Activated B cell treated with CpG ODN at 0.5 μM for 24 hours (primary cell): ENCODE measurements around the gene SPTLC2. TPM values are rescaled to one million over a fixed set of nuclear protein-coding genes. Genes with fewer than 3 reads are reported as not detected.
"Not testable (repeated sequence)": the region's sequence is repeated elsewhere in the genome, so short reads cannot be mapped to it uniquely, and the experiment has no call there.

Experiments
- ATAC-seq: fragments of 200-7000 bp; cut with Tn5 transposase; one replicate; pipeline ENCODE4 v1.10.0; 2021; ENCODE audit warnings: low read depth, mild to moderate bottlenecking, moderate library complexity
- CTCF ChIA-PET: fragments of 350-600 bp; sonication (Branson Sonifier 250); formaldehyde crosslinking; loops from one replicate; lab custom pipeline; 2021; ENCODE audit warnings: antibody characterized with exemption; lab: Charles Lee
- POLR2A ChIA-PET: fragments of 350-600 bp; sonication (Branson Sonifier 250); formaldehyde crosslinking; loops from one replicate; lab custom pipeline; 2021; ENCODE audit warnings: antibody characterized with exemption; lab: Charles Lee
- DNase-seq: peaks from one replicate; pipeline ENCODE4 v3.0.0; 2022
- H3K27ac Mint-ChIP-seq: one replicate; pipeline ENCODE4 v1.8.0; 2020; ENCODE audit warnings: mixed read lengths
- H3K27me3 Mint-ChIP-seq: one replicate; pipeline ENCODE4 v1.8.0; 2021; ENCODE audit warnings: mixed read lengths
- H3K36me3 Mint-ChIP-seq: one replicate; pipeline ENCODE4 v1.8.0; 2021; ENCODE audit warnings: low read depth, mixed read lengths
- H3K4me1 Mint-ChIP-seq: one replicate; pipeline ENCODE4 v1.8.0; 2021; ENCODE audit warnings: mixed read lengths
- H3K4me3 Mint-ChIP-seq: one replicate; pipeline ENCODE4 v1.8.0; 2020; ENCODE audit warnings: mild to moderate bottlenecking, mixed read lengths
- H3K9me3 Mint-ChIP-seq: one replicate; pipeline ENCODE4 v1.8.0; 2020; ENCODE audit warnings: mixed read lengths
- CTCF ChIP-seq: fragments of 200-600 bp; IDR thresholded peaks from one replicate; pipeline ENCODE4 v1.8.0; 2022; ENCODE audit warnings: antibody characterized with exemption, mild to moderate bottlenecking
- intact Hi-C: fragments of 100-400 bp; cut with micrococcal nuclease; formaldehyde crosslinking; loops from one replicate; pipeline ENCODE4 v1.15.1; 2024
- total RNA-seq: library from RNA; stranded (reverse); gene quantifications from 2 replicates; pipeline ENCODE4 v1.2.3, GENCODE V29; 2022

SPTLC2 gene
- total RNA-seq, 1 donor from 2014 or later = 43.8 TPM

GRCh38 chr14:77541905-77542304, 74.5 kb downstream of the SPTLC2 start:
- CTCF ChIA-PET = interaction anchor here (1.7 kb wide), 1 partner anchor 9 kb away, joined by 5 read pairs; no protein-coding TSS in a partner anchor
- intact Hi-C loops = loop anchor here (10.0 kb wide), 1 partner anchor 163 kb away; the partner anchor contains the start of genes ALKBH1 and SLIRP
- no peaks in the 10 kb centered on the region for H3K9me3 Mint-ChIP-seq
- no peak for TF ChIP-seq CTCF
- H3K4me3 Mint-ChIP-seq = peak overlapping the region; percentile 53
- DNase-seq (no peak), ATAC-seq (peak; percentile 86)
- H3K27ac Mint-ChIP-seq = peak overlapping the region; percentile 75
- POLR2A ChIA-PET = interaction anchor here (0.5 to 1.9 kb wide), 4 partner anchors 11 to 221 kb away, joined by 4 to 5 read pairs (median 4); partner anchors contain the start of genes GSTZ1 and POMT2
- H3K36me3 Mint-ChIP-seq = peaks cover 28% of the 10 kb centered on the region
- H3K27me3 Mint-ChIP-seq = no peaks in the 10 kb centered on the region
- H3K4me1 Mint-ChIP-seq = peaks cover 28% of the 10 kb centered on the region

- peaks cover 29% of the 10 kb centered on the region for H3K36me3 Mint-ChIP-seq
- ATAC-seq, POLR2A ChIA-PET, H3K9me3 Mint-ChIP-seq, H3K4me3 Mint-ChIP-seq, intact Hi-C loops, H3K27ac Mint-ChIP-seq, H3K4me1 Mint-ChIP-seq, DNase-seq, H3K27me3 Mint-ChIP-seq: not testable (repeated sequence)
- CTCF ChIA-PET = interaction anchor here (0.9 kb wide), 1 partner anchor 236 kb away, joined by 3 read pairs; no protein-coding TSS in a partner anchor
Observed at GRCh38 chr14:77536951-77537350, 79.5 kb downstream of the SPTLC2 start.

GRCh38 chr14:77531071-77531470, 85.4 kb downstream of the SPTLC2 start:
- CTCF ChIA-PET = no interaction called here
- POLR2A ChIA-PET = interaction anchor here (0.6 kb wide), 1 partner anchor 11 kb away, joined by 4 read pairs; no protein-coding TSS in a partner anchor
- TF ChIP-seq CTCF = no peak
- DNase-seq = no peak
- intact Hi-C loops = no loop called here
- Mint-ChIP-seq H3K9me3 (no peaks in the 10 kb centered on the region), H3K4me1 (peaks cover 2% of the 10 kb centered on the region), H3K4me3 (no peak overlapping the region), H3K27me3 (no peaks in the 10 kb centered on the region), H3K27ac (no peak overlapping the region), H3K36me3 (peaks cover 41% of the 10 kb centered on the region)
- ATAC-seq = no peak

- no peak overlapping the region for H3K4me3 Mint-ChIP-seq
- no peak overlapping the region for H3K27ac Mint-ChIP-seq
- ChIA-PET CTCF (no interaction called here), POLR2A (no interaction called here)
- no peak for ATAC-seq
- intact Hi-C loops = no loop called here
- H3K4me1 Mint-ChIP-seq = no peaks in the 10 kb centered on the region
- no peaks in the 10 kb centered on the region for H3K27me3 Mint-ChIP-seq
- H3K36me3 Mint-ChIP-seq = peaks cover 31% of the 10 kb centered on the region
- TF ChIP-seq CTCF = no peak
- no peak for DNase-seq
- no peaks in the 10 kb centered on the region for H3K9me3 Mint-ChIP-seq
Observed at GRCh38 chr14:77529963-77530362, 86.5 kb downstream of the SPTLC2 start.

GRCh38 chr14:77529213-77529612, 87.2 kb downstream of the SPTLC2 start:
- Mint-ChIP-seq H3K4me3 (no peak overlapping the region), H3K27me3 (no peaks in the 10 kb centered on the region), H3K9me3 (no peaks in the 10 kb centered on the region), H3K4me1 (no peaks in the 10 kb centered on the region), H3K36me3 (peaks cover 31% of the 10 kb centered on the region), H3K27ac (no peak overlapping the region)
- CTCF ChIA-PET = no interaction called here
- no peak for TF ChIP-seq CTCF
- ATAC-seq (no peak), DNase-seq (no peak)
- intact Hi-C loops = no loop called here
- POLR2A ChIA-PET = interaction anchor here (0.7 kb wide), 1 partner anchor 17 kb away, joined by 5 read pairs; no protein-coding TSS in a partner anchor

- POLR2A ChIA-PET, H3K9me3 Mint-ChIP-seq, DNase-seq, ATAC-seq, H3K27ac Mint-ChIP-seq, CTCF ChIA-PET, H3K4me3 Mint-ChIP-seq, H3K27me3 Mint-ChIP-seq, H3K4me1 Mint-ChIP-seq, intact Hi-C loops: not testable (repeated sequence)
- H3K36me3 Mint-ChIP-seq = peaks cover 35% of the 10 kb centered on the region
Observed at GRCh38 chr14:77528701-77529100, 87.7 kb downstream of the SPTLC2 start.
